Stimulated activated CD8-positive, alpha-beta memory T cell treated with anti-CD3 and anti-CD28 coated beads, Interleukin-4, amount 100 ng/mL, for 24 hours (primary cell): ENCODE data around the gene ADRA2A.

ENCODE experiments used
- DNase-seq: peaks from one replicate; pipeline ENCODE4 v3.0.0-alpha.2; 2020; ENCODE audit warnings: low read depth

ADRA2A gene

DNA sequence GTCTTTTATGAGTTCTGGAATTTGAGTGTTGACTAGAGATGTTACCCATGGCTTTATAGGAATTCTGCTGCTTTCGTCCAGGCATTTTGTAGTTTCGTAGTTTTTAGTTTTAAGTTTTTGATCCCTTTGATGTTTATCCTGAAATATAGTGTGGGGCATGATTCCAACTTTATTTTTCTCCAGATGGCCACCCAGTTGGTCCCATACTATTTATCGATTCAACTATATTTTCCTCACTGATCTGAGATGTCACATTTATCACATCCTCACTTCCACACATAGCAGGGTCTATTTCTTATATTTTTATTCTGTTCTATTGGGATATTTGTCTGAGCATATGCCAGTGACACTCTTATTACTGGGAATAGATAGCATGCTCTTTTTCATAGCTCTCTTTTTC is 33.9 kb downstream of the ADRA2A start:
- DNase-seq = no peak

DNA sequence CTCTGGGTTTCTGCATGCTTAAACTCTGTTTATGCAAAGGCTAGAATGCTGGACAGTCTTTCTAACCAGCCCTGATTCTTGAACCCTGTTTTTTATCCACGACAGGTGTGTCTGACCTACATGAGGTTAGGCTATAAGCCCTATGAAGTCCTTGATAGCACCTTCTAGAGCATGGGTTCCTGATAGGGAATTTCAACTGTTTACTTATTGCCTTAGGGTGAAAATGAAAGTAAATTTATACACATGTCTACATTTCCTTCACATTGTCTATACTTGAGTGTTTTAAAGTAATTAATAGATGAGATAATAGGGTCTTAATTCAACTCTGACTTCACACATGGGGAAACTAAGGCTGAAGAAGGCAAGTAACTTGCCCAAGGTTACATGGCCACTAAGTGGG is 35.5 kb downstream of the ADRA2A start:
- DNase-seq = no peak

DNA sequence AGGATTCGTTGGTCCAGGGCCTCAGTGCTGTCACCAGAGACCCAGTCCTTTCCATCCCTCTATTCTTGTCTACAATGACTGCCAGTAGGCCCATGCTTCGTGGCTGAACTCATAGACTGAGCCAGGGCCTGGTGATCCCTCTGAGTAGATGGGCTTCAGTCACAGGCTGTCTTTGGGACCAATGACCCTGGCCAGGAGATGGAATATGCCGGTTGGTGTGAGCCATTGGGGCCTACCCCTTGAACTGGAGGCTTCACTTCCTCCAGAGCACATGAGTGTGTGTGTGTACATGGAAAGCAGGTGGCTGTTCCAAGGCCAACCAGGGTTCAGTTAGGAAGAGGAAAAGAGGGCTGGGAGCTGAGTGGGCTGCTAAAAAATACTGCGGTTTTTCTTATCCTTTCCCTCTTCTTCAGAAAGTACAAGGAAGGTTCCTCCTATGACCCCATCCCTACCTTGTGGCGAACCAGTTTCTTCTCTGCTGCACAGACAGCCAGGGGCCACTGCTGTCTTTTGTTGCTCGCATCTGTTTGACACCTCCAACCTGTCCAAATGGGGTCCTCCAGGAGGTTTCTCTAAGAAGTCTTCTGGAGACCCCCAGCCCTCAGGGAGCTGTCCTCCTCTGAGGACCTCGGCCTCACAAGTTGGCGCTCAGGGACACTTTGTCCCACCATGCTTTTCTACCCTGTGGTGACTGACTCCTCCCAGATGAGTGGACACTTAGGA is 36.6 kb downstream of the ADRA2A start:
- no peak for DNase-seq

DNA sequence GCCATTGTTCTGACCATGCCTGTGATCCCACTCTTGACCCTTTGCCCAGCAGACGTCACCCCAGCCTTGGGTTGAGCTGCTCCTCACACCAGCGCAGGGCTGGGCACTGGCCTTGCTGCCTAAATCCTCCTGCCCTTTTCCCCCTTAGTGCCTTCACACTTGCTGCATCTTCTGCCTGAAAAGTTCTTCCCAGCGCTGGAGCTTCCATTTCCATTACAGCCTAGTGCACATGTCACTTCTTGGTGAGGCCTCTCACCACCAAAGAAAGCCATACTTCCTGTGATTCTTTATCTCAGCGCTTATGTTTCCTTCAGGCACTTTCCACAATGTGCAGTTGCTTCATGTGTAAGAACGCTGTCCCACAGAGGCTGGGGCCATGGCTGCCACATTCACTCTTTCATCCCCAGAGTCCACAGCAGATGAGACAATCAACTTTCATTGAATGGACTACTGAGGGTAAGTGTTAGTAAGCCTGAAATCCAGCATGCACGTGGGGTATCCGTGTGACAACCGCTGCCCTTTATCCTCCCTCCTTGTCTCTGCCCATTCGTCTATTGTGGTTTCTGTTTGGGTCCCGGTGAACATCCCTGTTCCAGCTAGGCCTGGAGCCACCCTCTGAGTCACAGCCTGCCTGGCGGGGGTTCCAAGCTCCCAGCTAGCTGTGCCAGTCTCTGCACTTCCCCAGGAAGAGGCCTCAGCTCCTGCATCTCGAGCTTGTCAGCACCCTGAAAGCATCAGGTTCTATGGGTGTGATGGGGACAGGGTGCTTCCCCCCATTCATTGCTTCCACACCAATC is 37.3 kb downstream of the ADRA2A start:
- DNase-seq = no peak

DNA sequence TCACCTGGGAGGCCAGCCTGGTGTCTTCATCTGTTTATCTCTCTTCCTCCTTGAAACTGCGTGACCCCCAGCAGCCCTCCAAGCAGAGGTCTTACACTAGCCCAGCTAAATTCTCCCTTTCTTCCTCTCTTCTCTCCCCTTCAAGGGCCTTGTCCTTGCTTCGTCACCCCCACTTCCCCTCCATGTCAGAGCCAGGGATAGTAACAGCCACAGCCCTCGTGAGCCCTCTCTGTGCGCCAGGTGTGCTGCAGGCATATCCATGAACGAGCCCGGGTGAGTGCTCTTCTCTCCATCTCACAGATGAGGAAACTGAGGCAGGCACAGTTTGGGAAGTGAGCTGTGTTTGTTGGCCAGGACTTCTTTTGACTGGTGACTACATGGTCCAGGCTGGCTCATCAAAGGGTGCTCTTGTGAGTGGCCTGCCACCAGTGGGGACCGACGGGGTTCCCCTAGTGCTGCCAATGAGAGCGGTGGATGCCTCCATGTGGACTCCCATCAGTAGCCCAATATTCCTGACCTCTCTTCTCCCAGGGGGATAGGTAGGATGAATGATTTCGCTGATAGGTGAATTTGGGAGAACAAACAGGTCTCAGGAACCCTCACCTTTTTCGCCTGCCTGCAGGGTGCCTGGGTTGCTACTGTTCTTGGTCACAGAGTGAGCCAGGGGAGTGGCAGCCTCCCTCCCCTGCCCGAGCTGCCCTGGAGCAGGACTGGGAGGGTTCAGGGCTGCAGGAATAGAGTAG is 38.1 kb downstream of the ADRA2A start:
- no peak for DNase-seq

DNA sequence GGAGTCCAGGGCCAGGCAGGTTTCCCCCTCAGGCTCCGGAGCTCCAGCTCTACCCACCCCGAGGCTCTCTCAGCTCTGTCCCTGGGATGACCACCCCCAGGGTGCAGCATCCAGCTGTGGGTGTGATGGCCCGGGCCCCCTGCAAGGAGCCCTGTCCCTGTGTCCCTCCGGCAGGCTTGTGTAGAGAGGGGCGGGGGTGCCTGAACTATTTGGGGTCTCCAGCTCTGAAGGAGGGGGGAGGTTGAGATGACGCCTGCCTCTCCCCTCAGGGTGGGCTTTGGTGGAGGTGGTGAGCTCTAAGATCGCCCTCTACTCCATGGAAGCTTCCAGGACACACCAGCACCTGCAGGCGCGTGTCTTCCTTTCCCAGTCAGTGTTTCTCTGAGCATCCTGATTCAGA is 39.4 kb downstream of the ADRA2A start:
- no peak for DNase-seq

DNA sequence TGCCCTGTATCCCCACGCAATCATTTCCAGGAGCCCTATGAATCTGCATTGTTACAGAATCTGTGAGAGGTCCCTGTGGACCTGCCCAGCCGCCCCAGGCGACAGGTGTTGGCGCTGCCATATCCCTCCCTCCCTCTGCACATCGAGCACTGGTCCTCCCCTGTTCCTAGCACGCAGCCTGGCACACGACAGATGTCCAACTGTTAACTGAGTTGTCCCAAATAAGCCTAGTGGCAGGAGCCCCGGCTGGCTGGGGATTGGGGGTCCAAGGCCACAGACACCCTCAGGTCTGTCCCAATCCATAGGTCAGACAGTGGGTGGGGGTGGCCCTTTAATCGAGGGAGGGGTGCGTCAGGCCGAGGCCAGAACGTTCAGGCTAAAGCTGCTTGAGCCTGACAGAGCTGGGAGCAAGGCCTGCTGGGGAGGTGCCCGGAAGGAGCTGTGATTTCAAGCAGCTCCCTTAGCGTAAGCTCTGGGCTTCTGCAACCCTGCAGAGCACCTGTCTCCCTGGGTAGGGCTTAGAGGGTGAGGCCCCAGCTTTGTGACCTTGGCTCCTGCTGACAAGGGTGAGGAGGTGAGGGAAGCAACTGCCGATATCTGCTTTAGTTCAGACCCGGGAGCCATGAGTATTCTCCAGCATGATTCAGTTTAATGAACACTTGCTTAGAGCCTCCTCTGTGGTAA is 40.1 kb downstream of the ADRA2A start:
- DNase-seq = no peak

DNA sequence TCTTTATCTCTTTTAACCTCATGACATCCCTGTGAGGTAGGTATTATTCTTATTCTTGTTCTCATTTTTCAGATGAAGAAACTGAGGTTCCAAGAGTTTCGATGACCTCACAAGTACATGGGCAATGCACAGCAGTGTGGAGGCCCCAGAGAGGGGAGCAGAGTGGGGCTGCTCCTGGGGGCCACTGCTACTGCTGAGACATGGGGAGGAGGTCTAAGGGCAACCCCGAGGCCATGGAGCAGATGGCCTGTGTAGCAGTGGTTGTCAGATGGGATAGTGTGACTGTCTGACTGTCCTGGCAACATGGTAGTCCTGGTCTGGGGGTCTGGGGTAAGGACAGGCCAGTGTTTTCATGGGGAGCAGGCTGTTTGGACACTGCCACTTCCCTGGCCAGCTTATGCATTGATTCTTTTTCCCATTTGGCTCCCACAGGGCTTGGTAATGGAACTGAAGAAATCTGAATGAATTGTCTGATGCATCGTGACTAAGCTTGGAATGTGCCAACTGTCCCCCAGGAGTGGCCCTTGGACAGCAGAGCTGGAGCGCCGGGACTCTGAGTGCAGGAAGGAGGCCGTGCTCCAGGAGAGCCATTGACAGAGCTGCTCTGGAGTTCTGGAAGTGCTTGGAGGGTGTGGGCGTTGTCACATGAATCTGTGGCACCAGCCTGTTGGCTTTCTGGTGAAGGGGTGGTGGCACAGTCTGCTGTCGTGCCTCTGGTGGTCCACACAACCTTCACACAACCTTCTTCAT is 40.9 kb downstream of the ADRA2A start:
- DNase-seq = no peak

DNA sequence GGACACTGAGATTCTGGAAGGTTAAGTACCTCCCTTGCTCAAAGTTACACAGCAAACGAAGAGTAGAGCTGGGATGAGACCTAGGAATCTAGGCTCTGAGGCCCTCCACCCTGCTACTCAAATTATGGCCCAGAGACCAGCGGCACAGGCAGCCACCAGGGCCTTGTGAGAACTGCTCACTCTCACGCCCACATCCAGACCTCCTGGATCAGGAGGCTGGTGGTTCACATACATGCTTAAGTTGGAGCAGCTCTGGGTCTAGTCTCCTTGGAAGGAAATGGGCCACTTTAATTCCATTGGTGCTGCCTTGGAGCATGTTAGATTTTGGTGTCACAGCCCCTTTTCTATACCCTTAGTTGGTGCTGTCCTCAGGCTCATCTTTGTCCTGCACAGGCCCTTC is 41.9 kb downstream of the ADRA2A start:
- no peak for DNase-seq

DNA sequence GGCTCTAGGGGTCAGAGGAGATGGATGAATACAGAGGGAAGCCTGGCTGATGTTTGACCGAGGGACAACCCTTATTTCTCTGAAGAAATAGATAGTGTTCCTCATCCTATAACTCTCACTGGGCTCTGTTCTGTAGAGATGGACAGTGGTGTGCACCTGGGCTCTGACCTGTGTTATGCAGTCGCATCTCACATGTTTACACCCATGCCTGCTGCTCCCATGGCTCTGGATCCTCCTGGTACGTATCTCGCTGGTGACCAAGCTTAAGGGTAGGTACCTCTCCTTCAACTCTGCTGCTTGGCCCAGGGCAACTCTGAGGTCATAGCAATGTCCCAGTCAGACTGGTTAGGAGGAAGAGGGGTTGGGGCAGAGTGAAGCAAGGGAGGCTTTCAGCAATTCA is 42.8 kb downstream of the ADRA2A start:
- no peak for DNase-seq

DNA sequence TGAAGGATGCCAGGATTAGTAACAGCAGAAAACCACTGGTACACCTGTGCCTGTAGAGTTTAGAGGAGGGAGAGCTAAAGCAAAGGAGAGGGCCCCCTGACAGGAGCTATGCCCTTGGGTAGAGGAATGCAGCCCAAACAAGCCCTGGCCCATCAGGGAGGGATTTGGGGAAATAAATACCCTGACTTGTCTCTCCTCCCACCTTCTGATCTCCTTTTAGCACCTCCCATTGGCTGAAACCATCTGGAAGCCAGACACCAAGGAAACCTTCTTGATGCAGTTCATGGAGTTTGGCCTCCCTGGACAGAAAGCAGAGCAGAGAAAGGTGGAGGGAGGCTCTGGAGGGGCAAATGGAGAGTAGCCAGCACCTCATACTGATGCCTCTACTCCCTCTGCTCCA is 45.3 kb downstream of the ADRA2A start:
- DNase-seq = no peak

DNA sequence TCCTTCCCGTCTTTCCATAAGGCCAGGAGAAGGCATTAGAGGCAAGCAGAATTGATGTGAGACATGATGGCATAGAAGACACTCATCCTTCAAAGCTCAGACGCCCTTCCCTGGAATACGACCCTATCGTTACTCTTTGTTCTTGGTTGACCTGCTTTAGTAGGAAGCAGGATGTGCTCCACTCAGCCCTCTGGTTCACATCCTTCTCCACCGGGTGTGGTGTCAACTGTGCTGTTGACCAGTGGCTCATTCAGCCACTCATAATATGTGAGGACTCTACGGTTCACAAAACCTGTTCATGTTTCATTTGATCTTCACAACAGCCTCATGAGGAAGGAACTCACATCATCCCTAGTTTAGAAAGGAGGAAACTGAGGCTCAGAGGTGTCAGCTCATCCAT is 47.1 kb downstream of the ADRA2A start:
- DNase-seq = no peak

DNA sequence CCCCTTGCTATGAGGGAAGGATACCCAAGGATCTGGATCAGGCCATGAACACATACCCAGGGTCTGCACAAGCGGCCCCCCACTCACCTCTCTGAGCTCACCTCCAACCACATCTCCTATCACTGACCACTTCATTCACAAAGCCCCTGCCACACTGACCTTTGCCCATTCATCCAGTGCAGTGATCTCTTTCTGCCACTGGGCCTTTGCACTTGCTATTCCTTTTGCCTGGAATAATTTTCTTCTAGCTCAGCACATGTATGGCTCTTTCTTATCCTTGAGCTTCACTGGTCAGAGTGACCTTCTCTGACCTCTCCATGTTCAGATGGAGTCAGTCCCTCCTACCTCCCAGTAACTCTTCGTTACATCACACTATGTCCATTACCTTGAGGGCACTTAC is 48.3 kb downstream of the ADRA2A start:
- DNase-seq = no peak

DNA sequence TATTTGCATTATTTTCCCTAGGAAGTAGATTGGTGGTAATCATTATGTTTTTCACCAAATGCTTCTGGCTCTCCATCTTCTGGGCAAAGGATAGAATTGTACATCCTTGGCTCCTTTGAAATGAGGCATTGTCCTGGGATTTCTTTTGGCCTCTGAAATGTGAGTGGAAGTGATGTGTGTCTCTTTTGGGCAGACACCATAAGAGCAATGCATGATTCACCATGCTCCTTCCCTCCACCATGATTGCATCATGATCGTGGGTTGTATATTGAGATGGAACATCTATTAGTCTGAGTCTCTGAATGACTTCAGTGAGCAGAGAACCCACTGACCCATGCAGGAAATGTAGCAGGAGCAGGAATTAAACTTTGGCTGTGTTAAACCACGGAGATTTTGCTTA is 49.2 kb downstream of the ADRA2A start:
- DNase-seq = no peak

DNA sequence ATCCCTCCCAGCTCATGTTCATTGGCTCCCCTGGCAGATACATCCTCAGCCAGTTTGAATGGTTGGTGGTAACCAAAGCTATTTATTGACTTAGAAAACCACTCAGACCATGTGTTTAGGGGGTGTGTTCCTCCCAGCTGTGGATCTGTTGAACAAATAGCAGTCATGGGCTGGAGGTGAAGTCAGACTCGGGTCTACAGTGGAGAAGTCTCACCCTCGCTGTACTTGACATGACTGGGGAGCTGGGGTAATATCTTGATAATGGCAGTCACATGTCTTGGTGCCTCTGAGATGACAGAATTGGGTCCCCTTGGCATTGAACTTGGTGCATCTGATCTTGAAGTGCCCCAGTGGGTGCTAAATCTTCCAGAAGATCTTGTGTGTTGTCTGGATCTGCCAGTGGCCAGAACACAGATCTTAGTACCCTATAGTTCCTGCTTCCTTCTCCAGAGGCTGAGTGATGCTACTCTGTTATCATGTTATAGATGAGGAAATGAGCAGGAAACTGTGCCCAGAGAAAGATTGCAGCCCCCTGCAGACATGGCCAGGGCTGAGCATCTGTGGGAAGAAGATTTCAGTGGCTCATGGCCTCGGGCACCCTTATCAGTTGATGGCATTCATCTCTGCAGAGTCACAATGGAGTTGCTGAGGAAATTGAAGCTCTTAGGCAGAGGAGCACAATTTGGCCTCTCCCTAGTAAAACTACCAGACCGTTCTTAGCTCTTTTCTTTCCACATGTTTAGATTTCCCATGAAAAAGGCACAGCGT is 50.4 kb downstream of the ADRA2A start:
- DNase-seq = no peak

DNA sequence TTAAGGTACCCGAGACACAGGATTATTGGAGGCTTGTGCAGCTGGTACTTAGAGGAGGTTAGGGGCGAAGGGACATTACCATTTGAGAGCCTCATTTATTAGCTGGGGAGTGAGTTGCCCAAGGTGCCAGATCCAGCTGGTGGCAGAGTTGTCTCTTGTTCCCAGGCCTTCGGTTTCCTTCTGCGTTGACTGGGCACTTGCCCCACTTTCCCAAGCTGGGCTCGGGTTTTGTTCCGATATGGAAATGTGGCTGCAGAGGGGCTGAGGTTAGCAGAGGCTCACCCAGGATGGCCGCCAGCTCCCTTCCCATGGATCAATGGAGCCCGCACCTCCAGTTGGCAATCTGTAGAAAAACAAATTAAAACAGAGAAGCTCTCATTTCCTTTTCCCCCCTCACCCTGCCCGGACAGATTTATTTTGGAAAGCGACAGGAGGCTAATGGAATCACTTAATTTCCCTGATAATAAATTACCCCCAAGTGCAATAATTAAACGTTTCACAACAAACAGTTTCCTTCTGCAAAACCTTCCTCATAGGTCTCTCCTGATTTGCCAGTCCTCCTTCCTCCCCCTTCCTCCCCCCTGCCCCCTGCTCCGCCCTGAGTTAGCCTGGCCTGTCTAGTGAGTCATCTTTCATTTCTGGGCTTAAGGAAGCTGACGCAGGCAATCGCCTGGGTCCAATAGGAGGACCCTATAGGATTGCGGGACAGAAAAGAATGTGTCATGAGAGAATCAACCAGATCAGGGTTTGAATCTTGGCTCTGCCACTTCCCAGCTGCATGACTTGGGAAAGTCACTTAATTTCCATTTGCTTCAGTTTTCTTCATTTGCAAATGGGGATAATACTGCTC is 51.7 kb downstream of the ADRA2A start:
- no peak for DNase-seq

DNA sequence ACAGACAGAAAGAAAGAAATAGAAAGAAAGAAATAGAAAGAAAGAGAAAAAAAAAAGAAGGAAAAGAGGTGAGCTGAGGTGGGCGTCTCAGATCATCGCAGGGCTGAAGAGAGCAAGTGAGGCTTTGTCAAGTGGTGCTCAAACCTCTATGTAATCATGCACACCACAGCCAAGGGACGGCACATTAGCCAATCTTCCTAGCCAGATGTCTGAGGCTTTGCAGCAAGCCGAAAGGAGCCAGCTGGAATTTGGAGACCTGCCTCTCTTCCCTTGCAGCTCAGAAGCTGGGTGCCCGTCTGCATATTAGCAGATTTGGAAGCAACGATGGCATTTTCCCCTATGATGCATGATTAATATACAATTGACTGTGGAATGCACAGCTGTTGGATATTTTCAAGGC is 52.5 kb downstream of the ADRA2A start:
- no peak for DNase-seq

DNA sequence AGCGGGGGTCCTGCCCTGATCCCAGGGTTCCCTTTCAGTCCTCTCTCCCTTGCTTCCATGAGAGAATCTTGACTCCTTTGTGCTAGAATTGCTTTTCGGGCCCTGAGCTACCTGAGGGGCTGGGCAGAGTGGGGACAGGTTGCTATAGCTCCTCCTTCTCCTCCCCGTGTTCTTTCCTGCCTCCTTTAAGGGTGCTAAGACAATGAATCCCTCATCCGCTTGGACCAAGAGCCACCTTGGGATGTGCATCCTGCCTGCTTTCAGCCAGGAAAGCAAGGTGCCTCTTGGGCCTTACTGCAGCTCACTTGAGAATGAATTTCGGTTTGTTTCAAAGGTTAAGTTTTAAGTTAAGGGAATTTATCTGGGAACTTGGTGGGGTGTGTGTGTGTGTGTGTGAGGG is 53.6 kb downstream of the ADRA2A start:
- no peak for DNase-seq
